Measurements from ENCODE around the gene DPH5.
"Not testable (repeated sequence)": the region's sequence is repeated elsewhere in the genome, so short reads cannot be mapped to it uniquely, and the experiment has no call there.

Gene DPH5

DNA sequence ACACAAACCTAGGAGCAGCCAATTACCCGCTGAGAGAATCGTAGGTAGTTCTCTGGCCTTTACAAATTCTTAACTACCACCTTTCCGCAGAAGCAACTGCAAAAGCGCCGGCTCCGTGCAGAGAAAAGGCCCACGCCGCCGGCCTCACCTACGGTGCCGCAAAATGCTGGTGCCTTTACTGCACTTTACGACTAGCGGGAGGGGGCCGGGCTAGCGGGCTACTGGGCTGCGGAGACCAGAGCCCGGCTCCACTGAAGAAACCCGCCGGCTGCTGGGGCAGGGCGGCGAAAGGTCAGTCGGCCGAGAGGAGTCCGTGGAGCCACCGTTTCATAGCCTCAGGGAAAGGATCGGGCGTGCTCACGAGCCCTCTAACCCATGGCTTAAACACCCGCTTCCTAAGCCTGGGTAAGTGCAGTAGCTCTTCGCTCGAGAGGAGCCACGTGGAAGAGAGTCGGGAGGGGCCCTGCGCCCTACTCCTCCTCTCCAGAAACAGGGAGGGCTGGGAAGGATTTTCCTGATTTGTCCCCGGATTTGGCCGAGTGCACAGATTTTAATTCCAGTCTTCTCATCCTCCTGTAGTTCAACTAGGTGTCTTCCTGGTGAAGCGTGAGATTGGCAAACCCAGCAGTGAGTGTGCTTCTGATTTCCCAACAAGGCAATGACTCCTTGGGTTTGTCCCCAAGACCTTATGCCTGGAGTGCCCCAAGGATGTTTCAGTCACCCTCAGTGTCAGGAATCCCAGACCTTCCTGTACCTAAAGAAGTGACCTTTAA is at the start of gene DPH5:
DPH5 (minus strand) TSS at position 128 of the 773 bp plus-strand sequence. CDS start 341 bp downstream, outside the sequence.
- DNase-seq (ENCODE audit: low read depth): peak; percentile 90
- H3K4me3 ChIP-seq (ENCODE audit: control insufficient read depth, low read depth, low read length): peak within 1 kb of the TSS; percentile 74
- TF ChIP-seq CTCF (conservative IDR thresholded peaks at IDR 0.05; ENCODE audit: control insufficient read depth, insufficient read depth, low read depth, low read length): no peak

DNA sequence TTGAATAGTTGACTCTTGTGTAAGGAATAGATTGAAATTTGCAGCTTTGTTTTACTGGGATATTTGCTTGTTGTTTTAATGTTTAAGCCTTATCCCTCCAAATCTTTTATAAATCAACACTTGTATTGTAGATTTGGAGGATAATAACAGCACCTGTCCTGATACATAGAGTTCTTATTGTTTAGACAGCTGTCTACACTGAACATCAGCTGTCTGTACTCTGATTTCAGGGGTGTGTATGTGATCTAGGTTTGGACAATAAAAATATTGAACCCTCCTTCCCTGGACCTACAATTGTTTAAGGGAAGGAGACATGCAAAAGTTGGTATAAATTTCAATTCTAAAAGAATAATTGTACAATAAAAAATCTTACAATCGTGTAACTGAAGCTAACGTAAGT is 48.3 kb upstream of the DPH5 start:
- TF ChIP-seq CTCF (conservative IDR thresholded peaks at IDR 0.05; ENCODE audit: control insufficient read depth, insufficient read depth, low read depth, low read length): no peak
- H3K4me3 ChIP-seq (ENCODE audit: control insufficient read depth, low read depth, low read length): no peak overlapping the region
- DNase-seq (ENCODE audit: low read depth): no peak

DNA sequence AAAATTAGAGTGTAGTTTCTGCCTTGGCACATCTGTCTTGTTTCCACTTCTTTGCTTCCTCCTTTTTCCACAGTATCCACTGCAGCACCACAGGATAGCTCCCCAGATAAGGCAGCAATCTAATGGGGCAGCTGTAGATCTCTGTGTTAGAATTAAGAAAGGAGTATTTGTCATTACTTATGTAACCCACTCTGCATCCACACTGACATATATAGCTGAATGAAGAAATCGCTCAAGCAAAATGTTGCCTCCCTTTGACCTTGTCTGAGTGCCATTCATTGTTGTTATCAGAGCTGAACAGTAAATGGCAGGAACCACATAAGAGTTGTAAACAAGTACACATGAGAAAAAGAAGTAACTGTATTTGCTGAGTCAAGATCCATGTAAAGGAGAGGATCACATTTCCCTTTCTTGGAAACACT is 45.9 kb upstream of the DPH5 start:
- TF ChIP-seq CTCF (conservative IDR thresholded peaks at IDR 0.05; ENCODE audit: control insufficient read depth, insufficient read depth, low read depth, low read length): no peak
- no peak overlapping the region for H3K4me3 ChIP-seq (ENCODE audit: control insufficient read depth, low read depth, low read length)
- DNase-seq (ENCODE audit: low read depth): no peak

GRCh38 chr1:101069158-101069557 is 43.6 kb upstream of the DPH5 start:
- no peak overlapping the region for H3K4me3 ChIP-seq (ENCODE audit: control insufficient read depth, low read depth, low read length)
- TF ChIP-seq CTCF (conservative IDR thresholded peaks at IDR 0.05; ENCODE audit: control insufficient read depth, insufficient read depth, low read depth, low read length): no peak
- DNase-seq (ENCODE audit: low read depth): no peak

GRCh38 chr1:101066937-101067335 is 41.4 kb upstream of the DPH5 start:
- not testable (repeated sequence) for DNase-seq (ENCODE audit: low read depth); H3K4me3 ChIP-seq (ENCODE audit: control insufficient read depth, low read depth, low read length)

GRCh38 chr1:101066260-101066936 is 40.8 kb upstream of the DPH5 start:
- no peak overlapping the region for H3K4me3 ChIP-seq (ENCODE audit: control insufficient read depth, low read depth, low read length)
- no peak for DNase-seq (ENCODE audit: low read depth)
- TF ChIP-seq CTCF (conservative IDR thresholded peaks at IDR 0.05; ENCODE audit: control insufficient read depth, insufficient read depth, low read depth, low read length): no peak

- no peak overlapping the region for H3K4me3 ChIP-seq (ENCODE audit: control insufficient read depth, low read depth, low read length)
- TF ChIP-seq CTCF (conservative IDR thresholded peaks at IDR 0.05; ENCODE audit: control insufficient read depth, insufficient read depth, low read depth, low read length): no peak
- DNase-seq (ENCODE audit: low read depth): no peak
Measured at GRCh38 chr1:101065575-101065974, 40.0 kb upstream of the DPH5 start.

Measured in fibroblast of mammary gland (primary cell).